Osteocyte (in vitro differentiated cells): ENCODE data around the gene BCO1. TPM values are rescaled to one million over a fixed set of nuclear protein-coding genes. Genes with fewer than 3 reads are reported as not detected.

ENCODE experiments used
- DNase-seq: peaks from one replicate; pipeline ENCODE4 v3.0.0; 2021; ENCODE audit warnings: mixed read lengths; ENCODE audit not compliant: unreplicated experiment; ENCODE audit errors: extremely low spot score
- H3K27ac Mint-ChIP-seq: one replicate; pipeline ENCODE4 v1.8.0; 2021; ENCODE audit warnings: mild to moderate bottlenecking, mixed read lengths; ENCODE audit not compliant: unreplicated experiment
- H3K27me3 Mint-ChIP-seq: one replicate; pipeline ENCODE4 v1.8.0; 2021; ENCODE audit warnings: mixed read lengths; ENCODE audit not compliant: unreplicated experiment
- H3K36me3 Mint-ChIP-seq: one replicate; pipeline ENCODE4 v1.8.0; 2021; ENCODE audit warnings: mixed read lengths; ENCODE audit not compliant: unreplicated experiment
- H3K4me1 Mint-ChIP-seq: one replicate; pipeline ENCODE4 v1.8.0; 2021; ENCODE audit warnings: mixed read lengths; ENCODE audit not compliant: unreplicated experiment
- H3K4me3 Mint-ChIP-seq: one replicate; pipeline ENCODE4 v1.8.0; 2021; ENCODE audit warnings: mild to moderate bottlenecking, moderate library complexity, mixed read lengths; ENCODE audit not compliant: unreplicated experiment
- H3K9me3 Mint-ChIP-seq: one replicate; pipeline ENCODE4 v1.8.0; 2021; ENCODE audit warnings: mixed read lengths; ENCODE audit not compliant: unreplicated experiment
- CTCF ChIP-seq: fragments of 200-600 bp; sonication (generic); IDR thresholded peaks from 2 replicates; pipeline ENCODE4 v1.5.0; 2021; ENCODE audit warnings: antibody characterized with exemption, mild to moderate bottlenecking, moderate library complexity
- total RNA-seq: library from RNA; stranded (reverse); gene quantifications from 2 replicates; pipeline ENCODE4 v1.2.1, GENCODE V29; 2021

The BCO1 gene
- total RNA-seq, 1 donor from 2014 or later = not detected

GRCh38 chr16:81286190-81286589, 47.7 kb downstream of the BCO1 start:
- Mint-ChIP-seq H3K27ac (no peak overlapping the region), H3K4me3 (no peak overlapping the region), H3K4me1 (no peaks in the 10 kb centered on the region), H3K9me3 (no peaks in the 10 kb centered on the region), H3K27me3 (peaks cover 2% of the 10 kb centered on the region), H3K36me3 (no peaks in the 10 kb centered on the region)
- no peak for DNase-seq
- no peak for TF ChIP-seq CTCF

DNA sequence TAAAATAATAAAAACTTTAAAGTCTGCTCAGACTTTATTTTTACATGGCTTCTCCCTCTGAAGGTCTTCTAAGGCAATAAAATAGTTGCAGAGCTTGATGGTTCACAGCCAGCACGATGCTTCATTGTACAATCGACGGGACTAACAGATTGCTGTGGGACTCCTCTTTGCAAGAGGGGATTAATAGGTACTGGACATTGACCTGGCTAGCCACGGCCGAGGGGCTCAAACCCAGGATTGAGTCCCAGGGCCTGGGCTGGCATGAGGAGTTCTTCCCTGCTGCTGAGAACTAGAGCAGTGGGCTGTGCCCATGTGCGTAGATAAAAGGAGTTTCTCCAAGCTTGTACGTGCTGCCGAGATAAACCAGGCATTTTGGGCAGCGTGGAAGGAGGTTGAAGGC, 52.6 kb downstream of the BCO1 start:
- peaks cover 4% of the 10 kb centered on the region for H3K27me3 Mint-ChIP-seq
- H3K27ac Mint-ChIP-seq = no peak overlapping the region
- TF ChIP-seq CTCF = no peak
- no peak for DNase-seq
- H3K4me1 Mint-ChIP-seq = no peaks in the 10 kb centered on the region
- H3K9me3 Mint-ChIP-seq = no peaks in the 10 kb centered on the region
- no peaks in the 10 kb centered on the region for H3K36me3 Mint-ChIP-seq
- no peak overlapping the region for H3K4me3 Mint-ChIP-seq

- no peak for DNase-seq
- H3K27ac Mint-ChIP-seq = no peak overlapping the region
- peaks cover 7% of the 10 kb centered on the region for H3K27me3 Mint-ChIP-seq
- H3K9me3 Mint-ChIP-seq = no peaks in the 10 kb centered on the region
- TF ChIP-seq CTCF = no peak
- no peaks in the 10 kb centered on the region for H3K4me1 Mint-ChIP-seq
- no peak overlapping the region for H3K4me3 Mint-ChIP-seq
- H3K36me3 Mint-ChIP-seq = no peaks in the 10 kb centered on the region
Measured at GRCh38 chr16:81292936-81293335, 54.4 kb downstream of the BCO1 start.

DNA sequence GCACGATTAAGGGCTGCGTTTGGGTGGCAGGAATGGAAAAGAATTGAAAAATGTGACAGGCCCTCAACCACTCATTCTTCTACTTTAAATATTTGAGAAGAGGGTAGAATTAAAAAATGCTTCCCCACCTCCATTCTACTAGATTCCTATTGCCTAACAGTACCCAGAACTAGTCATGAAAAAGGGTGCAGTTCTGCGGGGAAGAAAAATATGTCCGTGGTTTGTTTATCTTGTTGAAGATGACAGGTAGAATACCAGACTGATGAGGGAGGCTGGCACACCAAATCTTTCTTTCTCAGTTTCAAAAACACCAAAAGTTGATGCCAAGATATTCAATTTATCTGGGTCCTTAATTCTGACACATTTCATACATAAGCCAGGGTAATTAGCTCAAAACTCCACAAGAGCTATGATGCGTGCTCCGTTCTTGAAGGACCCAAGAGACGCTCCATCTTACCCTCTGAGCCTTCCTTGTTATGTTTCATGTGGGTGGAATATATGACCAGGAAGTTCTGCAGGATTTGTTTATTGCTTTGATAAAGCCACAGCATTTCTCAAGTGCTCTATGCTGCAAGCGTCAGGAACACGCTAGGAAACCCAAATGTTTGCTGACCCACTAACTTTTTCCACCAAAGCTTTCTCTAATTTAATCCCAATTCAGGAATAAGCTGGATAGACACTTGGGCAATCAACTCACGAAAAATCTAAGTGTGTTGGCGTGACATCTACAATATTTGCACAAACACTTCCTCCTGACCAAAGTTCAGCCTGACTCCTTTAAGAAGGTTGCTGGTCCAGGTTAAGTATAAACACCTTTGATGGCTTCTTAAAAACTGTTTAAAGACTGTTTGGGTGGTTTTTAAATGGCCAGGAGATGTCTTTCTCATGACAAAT, 55.7 kb downstream of the BCO1 start:
- DNase-seq = no peak
- H3K9me3 Mint-ChIP-seq = no peaks in the 10 kb centered on the region

More for the DNA sequence above, 55.7 kb downstream of the BCO1 start:
- no peaks in the 10 kb centered on the region for H3K4me1 Mint-ChIP-seq
- no peak overlapping the region for H3K4me3 Mint-ChIP-seq
- peaks cover 7% of the 10 kb centered on the region for H3K27me3 Mint-ChIP-seq
- no peak overlapping the region for H3K27ac Mint-ChIP-seq
- H3K36me3 Mint-ChIP-seq = no peaks in the 10 kb centered on the region
- no peak for TF ChIP-seq CTCF
